SK-N-SH (cell line): Measurements from ENCODE around the gene NEUROG2. TPM values are rescaled to one million over a fixed set of nuclear protein-coding genes. Genes with fewer than 3 reads are reported as not detected.

Experiments
- CTCF ChIA-PET: fragments of 300-600, 350-600 bp; formaldehyde crosslinking; extraction: SDS; loops from one replicate; lab custom pipeline; 2021; lab: Yijun Ruan, JAX
- POLR2A ChIA-PET: fragments of 350-600 bp; sonication (Branson Sonifier 250); formaldehyde crosslinking; extraction: SDS; loops from one replicate; lab custom pipeline; 2020; ENCODE audit warnings: antibody characterized with exemption, inconsistent platforms; lab: Yijun Ruan, JAX
- DNase-seq: peaks from one replicate; pipeline ENCODE4 v3.0.0; 2012
- H2AFZ ChIP-seq: fragments of 200-600 bp; sonication (generic); 2 replicates; pipeline ENCODE4 v1.8.1; 2016; ENCODE audit warnings: antibody characterized with exemption, mild to moderate bottlenecking, low read depth
- H3F3A ChIP-seq: fragments of 200-600 bp; sonication (generic); replicated peaks from 2 replicates; pipeline ENCODE3; 2016; ENCODE audit warnings: antibody characterized with exemption, mild to moderate bottlenecking; ENCODE audit not compliant: insufficient read depth
- H3K27ac ChIP-seq, 2 experiments: fragments of 200-500 bp in 1 of 2; fragments of 200-600 bp in 1 of 2; sonication (Bioruptor generic) in 1 of 2; sonication (generic), shearing (Covaris generic) in 1 of 2; 2 replicates each; pipeline versions ENCODE4 v1.5.1 to v1.6.1; 2014 to 2016; ENCODE audit warnings: low read depth in 2 of 2, inconsistent platforms in 1 of 2, low read length in 1 of 2, mild to moderate bottlenecking in 1 of 2, mixed read lengths in 1 of 2
- H3K27me3 ChIP-seq: fragments of 200-600 bp; sonication (generic), shearing (Covaris generic); 2 replicates; pipeline ENCODE4 v1.6.1; 2016; ENCODE audit warnings: mixed run types; ENCODE audit not compliant: insufficient read depth
- H3K36me3 ChIP-seq, 2 experiments: fragments of 200-500 bp in 1 of 2; fragments of 200-600 bp in 1 of 2; sonication (Bioruptor generic) in 1 of 2; sonication (generic) in 1 of 2; replicated peaks in 1 of 2; 2 replicates each; pipeline versions ENCODE3 to v1.5.1; 2014 to 2016; ENCODE audit warnings: low read length in 1 of 2, mild to moderate bottlenecking in 1 of 2; ENCODE audit not compliant: insufficient read depth in 2 of 2, control insufficient read depth in 1 of 2
- H3K4me1 ChIP-seq, 2 experiments: fragments of 200-500 bp in 1 of 2; fragments of 200-600 bp in 1 of 2; sonication (Bioruptor generic) in 1 of 2; sonication (generic), shearing (Covaris generic) in 1 of 2; 2 replicates each; pipeline versions ENCODE4 v1.5.1 to v1.6.1; 2014 to 2016; ENCODE audit warnings: low read depth in 1 of 2, low read length in 1 of 2, mixed run types in 1 of 2; ENCODE audit not compliant: insufficient read depth in 2 of 2, control insufficient read depth in 1 of 2
- H3K4me2 ChIP-seq: fragments of 200-600 bp; sonication (generic), shearing (Covaris generic); 2 replicates; pipeline ENCODE4 v1.6.1; 2017; ENCODE audit warnings: mixed run types
- H3K4me3 ChIP-seq, 2 experiments: fragments of 200-500 bp in 1 of 2; fragments of 200-600 bp in 1 of 2; sonication (Bioruptor generic) in 1 of 2; sonication (generic), shearing (Covaris generic) in 1 of 2; 2 replicates each; pipeline versions ENCODE4 v1.5.1 to v1.8.1; 2014 to 2016; ENCODE audit warnings: low read depth in 2 of 2, inconsistent platforms in 1 of 2, low read length in 1 of 2, mild to moderate bottlenecking in 1 of 2, mixed read lengths in 1 of 2, moderate library complexity in 1 of 2
- H3K79me2 ChIP-seq: fragments of 200-600 bp; sonication (generic); 2 replicates; pipeline ENCODE4 v1.8.1; 2017; ENCODE audit warnings: mild to moderate bottlenecking; ENCODE audit not compliant: insufficient read depth
- H3K9ac ChIP-seq: fragments of 200-600 bp; sonication (generic); 2 replicates; pipeline ENCODE4 v1.6.1; 2017; ENCODE audit warnings: mixed run types
- H3K9me2 ChIP-seq: fragments of 200-600 bp; sonication (generic); 2 replicates; pipeline ENCODE4 v1.6.1; 2017; ENCODE audit warnings: mixed run types
- H3K9me3 ChIP-seq: fragments of 200-600 bp; sonication (generic); 2 replicates; pipeline ENCODE4 v1.6.1; 2017; ENCODE audit warnings: mixed run types, mild to moderate bottlenecking, moderate library complexity
- H4K20me1 ChIP-seq: fragments of 200-600 bp; sonication (generic); 2 replicates; pipeline ENCODE4 v1.6.1; 2017; ENCODE audit warnings: mild to moderate bottlenecking, mixed run types; ENCODE audit not compliant: insufficient read depth
- CTCF ChIP-seq: fragments of 200-600 bp; sonication (generic); IDR thresholded peaks from 2 replicates; pipeline ENCODE4 v1.6.1; 2017; ENCODE audit warnings: antibody characterized with exemption, mild to moderate bottlenecking, moderate library complexity
- EP300 ChIP-seq, 2 experiments: IDR thresholded peaks; 2 replicates each; pipeline versions ENCODE4 v1.4.0 to v1.6.1; 2012; ENCODE audit warnings: borderline replicate concordance in 1 of 2, low read depth in 1 of 2, low read length in 1 of 2
- FOSL2 ChIP-seq: IDR thresholded peaks from 2 replicates; pipeline ENCODE4 v1.4.0; 2012; ENCODE audit warnings: low read depth, mild to moderate bottlenecking, moderate library complexity, borderline replicate concordance
- FOXJ3 ChIP-seq: sonication (generic); formaldehyde crosslinking; IDR thresholded peaks from 2 replicates; pipeline ENCODE4 v1.5.1; 2020; ENCODE audit warnings: mild to moderate bottlenecking, missing genetic modification reagents
- GATA2 ChIP-seq: sonication (generic); formaldehyde crosslinking; IDR thresholded peaks from 2 replicates; pipeline ENCODE4 v1.5.0; 2020; ENCODE audit warnings: mild to moderate bottlenecking, missing genetic modification reagents
- IRF3 ChIP-seq: fragments of 150-350 bp; IDR thresholded peaks from 2 replicates; pipeline ENCODE4 v1.6.1; 2016; ENCODE audit warnings: mild to moderate bottlenecking, low read depth, low read length
- JUND ChIP-seq: IDR thresholded peaks from 2 replicates; pipeline ENCODE4 v1.4.0; 2012
- REST ChIP-seq: IDR thresholded peaks from 2 replicates; pipeline ENCODE4 v1.6.1; 2012; ENCODE audit warnings: mild to moderate bottlenecking, low read depth, low read length, moderate library complexity
- RFX5 ChIP-seq: IDR thresholded peaks from 2 replicates; pipeline ENCODE4 v1.6.1; 2012; ENCODE audit warnings: mild to moderate bottlenecking, improper control_type of control experiment, low read length
- SIN3A ChIP-seq: IDR thresholded peaks from 2 replicates; pipeline ENCODE4 v1.6.1; 2012; ENCODE audit warnings: low read depth, mild to moderate bottlenecking, low read length, moderate library complexity, borderline replicate concordance
- TAF1 ChIP-seq: IDR thresholded peaks from 2 replicates; pipeline ENCODE4 v1.6.1; 2012; ENCODE audit warnings: low read depth, mild to moderate bottlenecking, low read length, moderate library complexity, borderline replicate concordance
- USF1 ChIP-seq: IDR thresholded peaks from 2 replicates; pipeline ENCODE4 v1.4.0; 2012; ENCODE audit warnings: low read depth, borderline replicate concordance
- USF2 ChIP-seq: fragments of 150-350 bp; IDR thresholded peaks from 2 replicates; pipeline ENCODE4 v1.6.1; 2017; ENCODE audit warnings: antibody characterized with exemption, low read length, low read depth, borderline replicate concordance
- ZBTB33 ChIP-seq: IDR thresholded peaks from 2 replicates; pipeline ENCODE4 v1.4.0; 2012; ENCODE audit warnings: low read depth, borderline replicate concordance
- WGBS: methylation state at CpG from one replicate; pipeline ENCODE4 v1.1.6; 2017; ENCODE audit warnings: low lambda C conversion rate; 5-methylcytosine and 5-hydroxymethylcytosine counted together
- polyA plus RNA-seq, 3 experiments: library from polyadenylated mRNA; depleted of rRNA; stranded (reverse); fragments of >200 nt; gene quantifications; 2 replicates each; pipeline ENCODE4 v1.2.3, GENCODE V29; 2012

NEUROG2 gene
- polyA plus RNA-seq, 1 of the 3 experiments (the other 2 are of a cell fraction), result not detected

GRCh38 chr4:112540695-112541094 is 24.7 kb upstream of the NEUROG2 start:
- Histone ChIP-seq H3K27me3 (no peaks in the 10 kb centered on the region), H2AFZ (no peak overlapping the region), H3K9ac (no peak overlapping the region), H3K9me2 (no peaks in the 10 kb centered on the region), H4K20me1 (no peaks in the 10 kb centered on the region), H3K4me3 (no peak overlapping the region), H3K27ac (no peak overlapping the region; a peak in 1 of 4 replicates), H3K4me2 (no peak overlapping the region), H3F3A (no peaks in the 10 kb centered on the region), H3K79me2 (no peaks in the 10 kb centered on the region), H3K36me3 (peaks cover 3 to 4% of the 10 kb centered on the region in 2 experiments), H3K4me1 (peaks cover 0 to 6% of the 10 kb centered on the region in 2 experiments; a peak in 2 of 4 replicates), H3K9me3 (no peaks in the 10 kb centered on the region)
- DNase-seq, result no peak
- ChIA-PET CTCF (interaction anchor here (1.0 to 1.2 kb wide), 3 partner anchors 12 to 212 kb away, joined by 3 to 4 read pairs (median 3); no protein-coding TSS in a partner anchor), POLR2A (no interaction called here)
- WGBS, result 92% methylated on average over 1 of the region's 1 CpG
- TF ChIP-seq CTCF (no peak), FOSL2 (no peak), REST (no peak), FOXJ3 (no peak), USF2 (no peak), ZBTB33 (no peak), GATA2 (CRISPR knock-in tag) (peak; percentile 86), RFX5 (no peak), TAF1 (no peak), SIN3A (no peak), EP300 (IDR thresholded peaks at IDR 0.05; ENCODE audit: borderline replicate concordance in 1 of 2, low read depth in 1 of 2, low read length in 1 of 2) (0 out of 4 replicates have a peak, but pooled peaks of 1 of the 2 experiments have one; percentile 38), JUND (no peak), USF1 (no peak), IRF3 (no peak)
